GM13976 (cell line): ENCODE measurements around the gene GAB2.
"Not testable (repeated sequence)": the region's sequence is repeated elsewhere in the genome, so short reads cannot be mapped to it uniquely, and the experiment has no call there.

ENCODE experiments used
- DNase-seq: peaks from one replicate; pipeline ENCODE4 v3.0.0; 2012; ENCODE audit warnings: low spot score
- CTCF ChIP-seq: IDR thresholded peaks from 2 replicates; pipeline ENCODE4 v1.5.1; 2012; ENCODE audit warnings: borderline replicate concordance, mild to moderate bottlenecking; ENCODE audit not compliant: insufficient read depth; ENCODE audit errors: extremely low read depth, missing control alignments, control extremely low read depth
- in situ Hi-C: fragments of 300-500 bp; cut with MboI; formaldehyde crosslinking; loops from one replicate; pipeline ENCODE4 v1.12.0; 2022; ENCODE audit warnings: low sequenced_read_pairs, mixed read lengths, inconsistent platforms; ENCODE audit not compliant: unreplicated experiment

Gene GAB2

GRCh38 chr11:78370406-78371172 lies 47.0 kb downstream of the GAB2 start:
- DNase-seq, result no peak
- in situ Hi-C loops, result no loop called here
- no peak for TF ChIP-seq CTCF

GRCh38 chr11:78365381-78365792 lies 52.2 kb downstream of the GAB2 start:
- in situ Hi-C loops, result no loop called here
- DNase-seq, result no peak
- no peak for TF ChIP-seq CTCF

- DNase-seq, result no peak
- in situ Hi-C loops, result no loop called here
Observed at GRCh38 chr11:78364128-78364751, 53.4 kb downstream of the GAB2 start.

GRCh38 chr11:78363024-78363619 lies 54.5 kb downstream of the GAB2 start:
- no peak for DNase-seq
- TF ChIP-seq CTCF, result no peak
- in situ Hi-C loops, result no loop called here

More at GRCh38 chr11:78364128-78364751, 53.4 kb downstream of the GAB2 start:
- TF ChIP-seq CTCF, result no peak

GRCh38 chr11:78361228-78361627 lies 56.4 kb downstream of the GAB2 start:
- no peak for DNase-seq
- in situ Hi-C loops, result no loop called here
- TF ChIP-seq CTCF, result no peak

GRCh38 chr11:78359921-78360320 lies 57.7 kb downstream of the GAB2 start:
- no peak for TF ChIP-seq CTCF
- in situ Hi-C loops, result no loop called here
- no peak for DNase-seq

GRCh38 chr11:78357924-78358323 lies 59.7 kb downstream of the GAB2 start:
- DNase-seq, in situ Hi-C loops: not testable (repeated sequence)

GRCh38 chr11:78357425-78357824 lies 60.2 kb downstream of the GAB2 start:
- in situ Hi-C loops, DNase-seq: not testable (repeated sequence)

- DNase-seq, in situ Hi-C loops: not testable (repeated sequence)
Observed at GRCh38 chr11:78355742-78356141, 61.9 kb downstream of the GAB2 start.
